Measurements from ENCODE around the gene CFAP77. TPM values are rescaled to one million over a fixed set of nuclear protein-coding genes. Genes with fewer than 3 reads are reported as not detected.

The CFAP77 gene
- total and polyA plus RNA-seq, 9 of the 15 experiments (the other 6 are each of a cell fraction or from before 2014, with no cell fraction given) = not detected

- TF ChIP-seq, protein P1, sequence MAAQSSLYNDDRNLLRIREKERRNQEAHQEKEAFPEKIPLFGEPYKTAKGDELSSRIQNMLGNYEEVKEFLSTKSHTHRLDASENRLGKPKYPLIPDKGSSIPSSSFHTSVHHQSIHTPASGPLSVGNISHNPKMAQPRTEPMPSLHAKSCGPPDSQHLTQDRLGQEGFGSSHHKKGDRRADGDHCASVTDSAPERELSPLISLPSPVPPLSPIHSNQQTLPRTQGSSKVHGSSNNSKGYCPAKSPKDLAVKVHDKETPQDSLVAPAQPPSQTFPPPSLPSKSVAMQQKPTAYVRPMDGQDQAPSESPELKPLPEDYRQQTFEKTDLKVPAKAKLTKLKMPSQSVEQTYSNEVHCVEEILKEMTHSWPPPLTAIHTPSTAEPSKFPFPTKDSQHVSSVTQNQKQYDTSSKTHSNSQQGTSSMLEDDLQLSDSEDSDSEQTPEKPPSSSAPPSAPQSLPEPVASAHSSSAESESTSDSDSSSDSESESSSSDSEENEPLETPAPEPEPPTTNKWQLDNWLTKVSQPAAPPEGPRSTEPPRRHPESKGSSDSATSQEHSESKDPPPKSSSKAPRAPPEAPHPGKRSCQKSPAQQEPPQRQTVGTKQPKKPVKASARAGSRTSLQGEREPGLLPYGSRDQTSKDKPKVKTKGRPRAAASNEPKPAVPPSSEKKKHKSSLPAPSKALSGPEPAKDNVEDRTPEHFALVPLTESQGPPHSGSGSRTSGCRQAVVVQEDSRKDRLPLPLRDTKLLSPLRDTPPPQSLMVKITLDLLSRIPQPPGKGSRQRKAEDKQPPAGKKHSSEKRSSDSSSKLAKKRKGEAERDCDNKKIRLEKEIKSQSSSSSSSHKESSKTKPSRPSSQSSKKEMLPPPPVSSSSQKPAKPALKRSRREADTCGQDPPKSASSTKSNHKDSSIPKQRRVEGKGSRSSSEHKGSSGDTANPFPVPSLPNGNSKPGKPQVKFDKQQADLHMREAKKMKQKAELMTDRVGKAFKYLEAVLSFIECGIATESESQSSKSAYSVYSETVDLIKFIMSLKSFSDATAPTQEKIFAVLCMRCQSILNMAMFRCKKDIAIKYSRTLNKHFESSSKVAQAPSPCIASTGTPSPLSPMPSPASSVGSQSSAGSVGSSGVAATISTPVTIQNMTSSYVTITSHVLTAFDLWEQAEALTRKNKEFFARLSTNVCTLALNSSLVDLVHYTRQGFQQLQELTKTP (IDR thresholded peaks at IDR 0.05; ENCODE audit: low read depth in 1 of 2, partially characterized antibody in 2 of 2) = no peak
- no peak for TF ChIP-seq ZNF316 (IDR thresholded peaks at IDR 0.05)
- no peak for TF ChIP-seq ETV6 (IDR thresholded peaks at IDR 0.05; ENCODE audit: borderline replicate concordance in 1 of 2, low read depth in 2 of 2, low read length in 1 of 2)
- no peak for TF ChIP-seq ETV6 (CRISPR knock-in tag; IDR thresholded peaks at IDR 0.05; ENCODE audit: borderline replicate concordance)
- no peak for TF ChIP-seq MBD2 (IDR thresholded peaks at IDR 0.05; ENCODE audit: borderline replicate concordance, low read depth)
- no peak for TF ChIP-seq POLR2AphosphoS2 (IDR thresholded peaks at IDR 0.05; ENCODE audit: low read length)
- no peak for TF ChIP-seq SMARCA5 (IDR thresholded peaks at IDR 0.05)
- TF ChIP-seq ZMIZ1 (IDR thresholded peaks at IDR 0.05; ENCODE audit: low read depth in 2 of 2, low read length in 2 of 2) = no peak
- TF ChIP-seq ZNF23 (CRISPR knock-in tag; IDR thresholded peaks at IDR 0.05) = no peak
Measured at GRCh38 chr9:132503116-132503515, 93.1 kb downstream of the CFAP77 start (continued).

All from K562 (cell line).